ENCODE data around the gene RPS4Y2. TPM values are rescaled to one million over a fixed set of nuclear protein-coding genes. Genes with fewer than 3 reads are reported as not detected.

Gene RPS4Y2
- total RNA-seq, 1 donor from 2014 or later = not detected

GRCh38 chrY:20813459-20813858 lies 57.6 kb downstream of the RPS4Y2 start:
- no peak overlapping the region for H3K4me3 Mint-ChIP-seq
- H3K27ac Mint-ChIP-seq = peak overlapping the region; percentile 66
- POLR2A ChIA-PET = no interaction called here

GRCh38 chrY:20814794-20815193 lies 58.9 kb downstream of the RPS4Y2 start:
- TF ChIP-seq CTCF (IDR thresholded peaks at IDR 0.05) = no peak
- H3K4me1 Mint-ChIP-seq = peaks cover 23% of the 10 kb centered on the region
- H3K27ac Mint-ChIP-seq = no peak overlapping the region
- no peak for ATAC-seq (ENCODE audit: low read depth)
- POLR2A ChIA-PET = no interaction called here
- no peak overlapping the region for H3K4me3 Mint-ChIP-seq
- no peaks in the 10 kb centered on the region for H3K36me3 Mint-ChIP-seq (ENCODE audit: low read depth)
- no peaks in the 10 kb centered on the region for H3K9me3 Mint-ChIP-seq
- H3K27me3 Mint-ChIP-seq = no peaks in the 10 kb centered on the region
- no peak for DNase-seq
- CTCF ChIA-PET = no interaction called here
- intact Hi-C loops (cut with micrococcal nuclease) = no loop called here

More at GRCh38 chrY:20813459-20813858, 57.6 kb downstream of the RPS4Y2 start:
- Mint-ChIP-seq H3K9me3 (no peaks in the 10 kb centered on the region), H3K36me3 (ENCODE audit: low read depth) (no peaks in the 10 kb centered on the region), H3K4me1 (peaks cover 23% of the 10 kb centered on the region), H3K27me3 (no peaks in the 10 kb centered on the region)
- DNase-seq (no peak), ATAC-seq (ENCODE audit: low read depth) (no peak)
- intact Hi-C loops (cut with micrococcal nuclease) = no loop called here
- no peak for TF ChIP-seq CTCF (IDR thresholded peaks at IDR 0.05)
- CTCF ChIA-PET = no interaction called here

GRCh38 chrY:20817067-20817466 lies 61.2 kb downstream of the RPS4Y2 start:
- H3K27me3 Mint-ChIP-seq = no peaks in the 10 kb centered on the region
- POLR2A ChIA-PET = no interaction called here
- H3K4me3 Mint-ChIP-seq = no peak overlapping the region
- no peaks in the 10 kb centered on the region for H3K9me3 Mint-ChIP-seq
- no peak for TF ChIP-seq CTCF (IDR thresholded peaks at IDR 0.05)
- ATAC-seq (ENCODE audit: low read depth) = no peak
- H3K27ac Mint-ChIP-seq = no peak overlapping the region
- intact Hi-C loops (cut with micrococcal nuclease) = no loop called here
- H3K36me3 Mint-ChIP-seq (ENCODE audit: low read depth) = no peaks in the 10 kb centered on the region
- DNase-seq = no peak
- peaks cover 23% of the 10 kb centered on the region for H3K4me1 Mint-ChIP-seq
- CTCF ChIA-PET = no interaction called here

Other genes starting within 250 kb of the RPS4Y2 start
- 35.8 and 39.2 TPM in 2 replicates for gene EIF1AY, start 180.3 kb upstream of the RPS4Y2 start, total RNA-seq

Data from activated B cell treated with CpG ODN at 0.5 μM for 24 hours (primary cell).